ENCODE data around the gene ADGB. TPM values are rescaled to one million over a fixed set of nuclear protein-coding genes. Genes with fewer than 3 reads are reported as not detected.

ADGB gene
- total and polyA plus RNA-seq, 2 of the 13 experiments (the other 11 are each of a cell fraction or from before 2014, with no cell fraction given), result not detected

- CTCF ChIA-PET (ENCODE audit: low intra/inter-chr PET ratio, low total read pairs), result no interaction called here
- POLR2A ChIA-PET, result no interaction called here
- ATAC-seq (no peak), DNase-seq (ENCODE audit: low spot score) (no peak), FAIRE-seq (no peak)
- Histone ChIP-seq H3K9ac (ENCODE audit: insufficient read depth, low read depth, low read length) (no peak overlapping the region), H3K27me3 (ENCODE audit: control insufficient read depth in 1 of 2, insufficient read depth in 2 of 2, low read length in 2 of 2) (no peaks in the 10 kb centered on the region), H3K9me3 (ENCODE audit: low read length) (no peaks in the 10 kb centered on the region), H3K36me3 (replicated peaks in 1 of 2; ENCODE audit: control insufficient read depth in 1 of 2, insufficient read depth in 2 of 2, low read length in 2 of 2) (no peaks in the 10 kb centered on the region), H3K4me2 (ENCODE audit: low read depth, low read length) (no peak overlapping the region), H2AFZ (ENCODE audit: low read length) (no peak overlapping the region), H3K27ac (ENCODE audit: extremely low read length, insufficient read depth, low read length) (no peak overlapping the region), H3K4me3 (replicated peaks in 1 of 3; ENCODE audit: insufficient read depth in 1 of 3, low read depth in 2 of 3, low read length in 3 of 3) (no peak overlapping the region), H3K79me2 (ENCODE audit: insufficient read depth, low read length) (no peaks in the 10 kb centered on the region), H4K20me1 (ENCODE audit: insufficient read depth, low read length) (no peaks in the 10 kb centered on the region), H3K4me1 (ENCODE audit: insufficient read depth, low read length) (peaks cover 10% of the 10 kb centered on the region)
- BruUV-seq (replicated peaks), result no TSS peak
- under 1% methylated on average over 2 of the region's 2 CpGs for WGBS (ENCODE audit: low lambda C conversion rate)
- in situ Hi-C loops (cut with HindIII; ENCODE audit: extremely low pct_ligation_motif_present, low pct_unique_long_range_greater_than_20kb), result no loop called here
- intact Hi-C loops (cut with micrococcal nuclease; ENCODE audit: unreplicated experiment), result no loop called here
- no peak for TF ChIP-seq THAP11 (CRISPR knock-in tag; IDR thresholded peaks at IDR 0.05)
- TF ChIP-seq CSRNP2 (CRISPR knock-in tag; conservative IDR thresholded peaks at IDR 0.05; ENCODE audit: low read depth), result no peak
- TF ChIP-seq THRA (CRISPR knock-in tag; IDR thresholded peaks at IDR 0.05; ENCODE audit: borderline replicate concordance), result no peak
- TF ChIP-seq SRSF4 (IDR thresholded peaks at IDR 0.05; ENCODE audit: low read depth, low read length, poor library complexity, severe bottlenecking), result no peak
Observed at GRCh38 chr6:146697921-146698320, 99.1 kb downstream of the ADGB start.

Data from HepG2 (cell line).